ENCODE measurements around the gene C8G. TPM values are rescaled to one million over a fixed set of nuclear protein-coding genes. Genes with fewer than 3 reads are reported as not detected.

Gene C8G
- polyA plus RNA-seq, 1 donor from 2014 or later, result not detected

DNA sequence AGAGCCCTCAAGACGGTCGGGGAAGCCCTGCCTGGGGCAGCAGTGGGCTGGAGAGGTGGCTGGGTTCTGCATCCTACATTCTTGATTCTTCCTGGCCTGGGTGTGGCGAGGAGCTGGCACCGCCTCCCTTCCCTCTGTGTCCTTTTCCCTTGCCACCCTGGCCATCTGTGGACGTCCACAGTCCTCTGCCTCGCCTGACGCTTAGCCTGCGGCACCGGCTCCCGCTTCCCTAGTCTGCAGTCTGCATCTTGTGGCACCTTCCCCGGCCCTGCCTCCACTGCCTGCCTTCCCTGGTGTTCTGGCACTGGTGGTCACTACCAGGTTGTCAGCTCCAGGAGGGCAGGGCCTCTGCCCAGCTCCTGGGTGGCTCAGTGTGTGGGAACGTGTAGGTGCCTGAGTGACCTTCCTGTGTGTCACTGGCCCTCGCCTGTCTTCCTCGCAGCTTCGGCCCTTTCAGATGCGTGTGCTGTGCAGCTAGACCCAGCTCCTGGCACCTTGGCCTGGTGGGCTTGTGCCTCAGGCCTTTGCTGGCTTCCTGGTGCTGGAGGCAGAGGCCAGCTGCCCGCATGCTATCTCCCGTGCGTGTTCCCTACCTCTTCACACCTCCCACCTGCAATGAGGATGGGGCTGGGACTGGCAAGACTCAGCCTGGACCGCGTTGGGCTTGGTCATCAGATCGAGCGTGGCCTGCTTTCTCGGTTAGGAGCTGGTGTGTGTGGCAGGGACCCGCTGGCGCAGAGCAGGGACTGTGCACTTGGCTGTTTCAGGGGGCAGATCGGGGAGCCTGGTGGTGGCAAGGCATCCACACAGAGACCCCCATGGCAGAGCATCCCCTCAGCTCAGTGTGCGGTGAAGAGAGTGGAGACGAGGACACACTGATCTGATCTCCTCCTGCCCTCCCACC is 37.8 kb upstream of the C8G start:
- Histone ChIP-seq H3K4me2 (ENCODE audit: low read length) (no peak overlapping the region), H3K9ac (ENCODE audit: low read length) (no peak overlapping the region), H3K27ac (ENCODE audit: low read length) (no peak overlapping the region), H3K9me3 (ENCODE audit: low read length) (no peaks in the 10 kb centered on the region), H3K36me3 (ENCODE audit: insufficient read depth, low read length) (no peaks in the 10 kb centered on the region), H2AFZ (ENCODE audit: low read depth, low read length) (no peak overlapping the region), H3K27me3 (ENCODE audit: insufficient read depth, low read depth, low read length) (no peaks in the 10 kb centered on the region), H3K9me2 (ENCODE audit: insufficient read depth, low read length) (no peaks in the 10 kb centered on the region), H4K20me1 (ENCODE audit: insufficient read depth) (no peaks in the 10 kb centered on the region), H3K79me2 (replicated peaks; ENCODE audit: insufficient read depth, low read length) (no peaks in the 10 kb centered on the region), H3K4me3 (ENCODE audit: low read length) (no peak overlapping the region), H3F3A (ENCODE audit: insufficient read depth, low read length, poor library complexity, severe bottlenecking) (no peaks in the 10 kb centered on the region)
- TF ChIP-seq CTCF (IDR thresholded peaks at IDR 0.05; ENCODE audit: poor library complexity, severe bottlenecking) (no peak), MXI1 (conservative IDR thresholded peaks at IDR 0.05; ENCODE audit: poor library complexity, severe bottlenecking) (no peak), EZH2 (IDR thresholded peaks at IDR 0.05; ENCODE audit: borderline replicate concordance, insufficient read depth, low read length, poor library complexity, severe bottlenecking) (no peak), RAD21 (conservative IDR thresholded peaks at IDR 0.05) (no peak), SMC3 (conservative IDR thresholded peaks at IDR 0.05; ENCODE audit: poor library complexity) (no peak), TAF1 (IDR thresholded peaks at IDR 0.05; ENCODE audit: low read depth) (no peak), EP300 (conservative IDR thresholded peaks at IDR 0.05; ENCODE audit: poor library complexity, severe bottlenecking) (no peak), POLR2AphosphoS5 (IDR thresholded peaks at IDR 0.05) (no peak)
- TF ChIP-seq, protein P1, sequence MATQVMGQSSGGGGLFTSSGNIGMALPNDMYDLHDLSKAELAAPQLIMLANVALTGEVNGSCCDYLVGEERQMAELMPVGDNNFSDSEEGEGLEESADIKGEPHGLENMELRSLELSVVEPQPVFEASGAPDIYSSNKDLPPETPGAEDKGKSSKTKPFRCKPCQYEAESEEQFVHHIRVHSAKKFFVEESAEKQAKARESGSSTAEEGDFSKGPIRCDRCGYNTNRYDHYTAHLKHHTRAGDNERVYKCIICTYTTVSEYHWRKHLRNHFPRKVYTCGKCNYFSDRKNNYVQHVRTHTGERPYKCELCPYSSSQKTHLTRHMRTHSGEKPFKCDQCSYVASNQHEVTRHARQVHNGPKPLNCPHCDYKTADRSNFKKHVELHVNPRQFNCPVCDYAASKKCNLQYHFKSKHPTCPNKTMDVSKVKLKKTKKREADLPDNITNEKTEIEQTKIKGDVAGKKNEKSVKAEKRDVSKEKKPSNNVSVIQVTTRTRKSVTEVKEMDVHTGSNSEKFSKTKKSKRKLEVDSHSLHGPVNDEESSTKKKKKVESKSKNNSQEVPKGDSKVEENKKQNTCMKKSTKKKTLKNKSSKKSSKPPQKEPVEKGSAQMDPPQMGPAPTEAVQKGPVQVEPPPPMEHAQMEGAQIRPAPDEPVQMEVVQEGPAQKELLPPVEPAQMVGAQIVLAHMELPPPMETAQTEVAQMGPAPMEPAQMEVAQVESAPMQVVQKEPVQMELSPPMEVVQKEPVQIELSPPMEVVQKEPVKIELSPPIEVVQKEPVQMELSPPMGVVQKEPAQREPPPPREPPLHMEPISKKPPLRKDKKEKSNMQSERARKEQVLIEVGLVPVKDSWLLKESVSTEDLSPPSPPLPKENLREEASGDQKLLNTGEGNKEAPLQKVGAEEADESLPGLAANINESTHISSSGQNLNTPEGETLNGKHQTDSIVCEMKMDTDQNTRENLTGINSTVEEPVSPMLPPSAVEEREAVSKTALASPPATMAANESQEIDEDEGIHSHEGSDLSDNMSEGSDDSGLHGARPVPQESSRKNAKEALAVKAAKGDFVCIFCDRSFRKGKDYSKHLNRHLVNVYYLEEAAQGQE (IDR thresholded peaks at IDR 0.05; ENCODE audit: borderline replicate concordance), result no peak

DNA sequence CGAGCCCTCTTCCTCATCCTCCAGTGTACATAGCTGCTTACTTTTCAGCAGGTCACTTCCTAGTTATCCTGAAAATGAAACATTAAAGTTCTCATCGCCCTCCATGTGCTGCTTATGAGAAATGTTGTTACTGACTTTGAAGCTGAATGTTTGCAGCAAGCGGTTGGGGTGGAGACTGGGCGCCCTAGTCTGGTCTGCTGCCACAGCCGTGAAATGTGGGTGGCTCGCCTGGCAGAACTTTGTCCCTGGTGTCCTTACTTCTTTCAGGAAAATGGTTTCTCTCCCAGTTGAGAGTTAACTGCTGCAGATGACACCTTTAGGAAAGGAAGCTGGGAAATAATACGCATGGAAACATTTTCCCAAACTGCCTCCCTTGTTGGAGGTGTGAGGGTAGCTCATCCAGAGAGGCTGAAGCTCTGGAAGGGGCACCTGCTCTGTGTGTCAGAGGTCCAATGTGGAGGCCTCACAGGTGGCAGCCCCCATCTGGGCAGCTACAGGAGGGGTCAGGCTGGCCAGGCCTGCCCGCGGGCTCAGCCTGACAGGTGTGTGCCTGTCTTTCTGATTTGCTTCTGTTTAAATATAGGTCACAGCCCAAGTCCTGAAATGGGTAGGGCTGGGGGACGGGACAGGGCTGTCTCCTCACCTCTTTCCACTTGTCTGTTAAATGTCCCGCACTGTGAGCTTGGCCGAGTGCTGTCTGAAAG is 34.7 kb upstream of the C8G start:
- no peaks in the 10 kb centered on the region for H3K9me3 ChIP-seq (ENCODE audit: low read length)
- no peak overlapping the region for H3K4me3 ChIP-seq (ENCODE audit: low read length)
- H2AFZ ChIP-seq (ENCODE audit: low read depth, low read length), result no peak overlapping the region
- no peak overlapping the region for H3K9ac ChIP-seq (ENCODE audit: low read length)
- no peaks in the 10 kb centered on the region for H4K20me1 ChIP-seq (ENCODE audit: insufficient read depth)
- no peak overlapping the region for H3K27ac ChIP-seq (ENCODE audit: low read length)
- H3K9me2 ChIP-seq (ENCODE audit: insufficient read depth, low read length), result no peaks in the 10 kb centered on the region
- H3K79me2 ChIP-seq (replicated peaks; ENCODE audit: insufficient read depth, low read length), result no peaks in the 10 kb centered on the region
- H3K4me2 ChIP-seq (ENCODE audit: low read length), result no peak overlapping the region
- no peaks in the 10 kb centered on the region for H3K27me3 ChIP-seq (ENCODE audit: insufficient read depth, low read depth, low read length)
- H3F3A ChIP-seq (ENCODE audit: insufficient read depth, low read length, poor library complexity, severe bottlenecking), result no peaks in the 10 kb centered on the region
- no peaks in the 10 kb centered on the region for H3K36me3 ChIP-seq (ENCODE audit: insufficient read depth, low read length)
- TF ChIP-seq TAF1 (IDR thresholded peaks at IDR 0.05; ENCODE audit: low read depth), result no peak
- TF ChIP-seq RAD21 (conservative IDR thresholded peaks at IDR 0.05), result no peak
- TF ChIP-seq EP300 (conservative IDR thresholded peaks at IDR 0.05; ENCODE audit: poor library complexity, severe bottlenecking), result no peak
- no peak for TF ChIP-seq POLR2AphosphoS5 (IDR thresholded peaks at IDR 0.05)
- no peak for TF ChIP-seq CTCF (IDR thresholded peaks at IDR 0.05; ENCODE audit: poor library complexity, severe bottlenecking)
- no peak for TF ChIP-seq MXI1 (conservative IDR thresholded peaks at IDR 0.05; ENCODE audit: poor library complexity, severe bottlenecking)
- no peak for TF ChIP-seq SMC3 (conservative IDR thresholded peaks at IDR 0.05; ENCODE audit: poor library complexity)
- TF ChIP-seq, protein P1 (IDR thresholded peaks at IDR 0.05; ENCODE audit: borderline replicate concordance), result no peak
- TF ChIP-seq EZH2 (IDR thresholded peaks at IDR 0.05; ENCODE audit: borderline replicate concordance, insufficient read depth, low read length, poor library complexity, severe bottlenecking), result no peak
